Mesendoderm (in vitro differentiated cells): ENCODE results near the gene TMPRSS3.

Experiments
- DNase-seq: peaks from one replicate; pipeline ENCODE4 v3.0.0; 2013
- H2AK5ac ChIP-seq: 2 replicates; pipeline ENCODE4 v1.6.1; 2013; ENCODE audit warnings: low read length, inconsistent platforms
- H2BK120ac ChIP-seq: 2 replicates; pipeline ENCODE4 v1.6.1; 2013; ENCODE audit warnings: low read depth, mild to moderate bottlenecking, low read length, moderate library complexity, mixed read lengths
- H2BK15ac ChIP-seq: replicated peaks from 2 replicates; pipeline ENCODE4 v1.6.1; 2013; ENCODE audit warnings: low read depth, mild to moderate bottlenecking, moderate library complexity
- H2BK5ac ChIP-seq: 2 replicates; pipeline ENCODE4 v1.6.1; 2013; ENCODE audit warnings: low read length, inconsistent platforms
- H3K18ac ChIP-seq: 2 replicates; pipeline ENCODE4 v1.6.1; 2013; ENCODE audit warnings: mild to moderate bottlenecking, low read length, mixed read lengths
- H3K23ac ChIP-seq: one replicate; pipeline ENCODE4 v1.6.1; 2013; ENCODE audit warnings: low read length
- H3K27ac ChIP-seq: 2 replicates; pipeline ENCODE4 v1.5.1; 2013; ENCODE audit warnings: low read depth, mild to moderate bottlenecking, inconsistent platforms, low read length, moderate library complexity
- H3K27me3 ChIP-seq: 2 replicates; pipeline ENCODE4 v1.6.1; 2013; ENCODE audit warnings: low read length, control low read depth, mild to moderate bottlenecking, inconsistent platforms; ENCODE audit not compliant: insufficient read depth, poor library complexity
- H3K36me3 ChIP-seq: 2 replicates; pipeline ENCODE4 v1.6.1; 2013; ENCODE audit warnings: low read length, inconsistent platforms; ENCODE audit not compliant: control insufficient read depth, insufficient read depth
- H3K4ac ChIP-seq: one replicate; pipeline ENCODE4 v1.6.1; 2013; ENCODE audit warnings: low read depth, mild to moderate bottlenecking, low read length, moderate library complexity
- H3K4me1 ChIP-seq: 2 replicates; pipeline ENCODE4 v1.6.1; 2013; ENCODE audit warnings: low read depth, low read length, inconsistent platforms; ENCODE audit not compliant: control insufficient read depth
- H3K4me2 ChIP-seq: 2 replicates; pipeline ENCODE4 v1.6.1; 2013; ENCODE audit warnings: low read length
- H3K4me3 ChIP-seq: 2 replicates; pipeline ENCODE4 v1.5.1; 2013; ENCODE audit warnings: mild to moderate bottlenecking, low read length
- H3K56ac ChIP-seq: one replicate; pipeline ENCODE4 v1.6.1; 2013; ENCODE audit warnings: low read length
- H3K79me1 ChIP-seq: 2 replicates; pipeline ENCODE4 v1.6.1; 2013; ENCODE audit warnings: low read length, inconsistent platforms
- H3K79me2 ChIP-seq: 2 replicates; pipeline ENCODE4 v1.6.1; 2013; ENCODE audit warnings: mild to moderate bottlenecking, low read length; ENCODE audit not compliant: control insufficient read depth, insufficient read depth
- H3K9ac ChIP-seq: 2 replicates; pipeline ENCODE4 v1.6.1; 2013; ENCODE audit warnings: low read length, inconsistent platforms
- H4K5ac ChIP-seq: one replicate; pipeline ENCODE4 v1.6.1; 2013; ENCODE audit warnings: low read length
- H4K8ac ChIP-seq: one replicate; pipeline ENCODE4 v1.6.1; 2013; ENCODE audit warnings: low read depth, mild to moderate bottlenecking, control low read depth, low read length, moderate library complexity
- WGBS: extraction: QIAGEN DNeasy Blood & Tissue Kit; methylation state at CpG from one replicate; pipeline ENCODE4 v1.1.7; 2013; ENCODE audit warnings: low lambda C conversion rate, missing lambda C conversion rate; ENCODE audit not compliant: insufficient coverage; ENCODE audit errors: extremely low coverage; 5-methylcytosine and 5-hydroxymethylcytosine counted together

TMPRSS3 gene

GRCh38 chr21:42375966-42376337 lies 19.9 kb downstream of the TMPRSS3 start:
- Histone ChIP-seq H3K27me3 (no peaks in the 10 kb centered on the region), H2BK5ac (no peak overlapping the region), H3K56ac (no peak overlapping the region), H3K79me1 (no peaks in the 10 kb centered on the region), H3K18ac (no peak overlapping the region), H4K5ac (no peak overlapping the region), H2BK15ac (no peak overlapping the region), H3K27ac (no peak overlapping the region), H4K8ac (no peak overlapping the region), H3K4me2 (no peak overlapping the region), H3K79me2 (no peaks in the 10 kb centered on the region), H3K4ac (no peak overlapping the region), H3K9ac (no peak overlapping the region), H3K4me3 (no peak overlapping the region), H2AK5ac (no peak overlapping the region), H3K36me3 (no peaks in the 10 kb centered on the region), H3K4me1 (no peaks in the 10 kb centered on the region), H3K23ac (no peak overlapping the region), H2BK120ac (no peak overlapping the region)
- DNase-seq, result no peak
- WGBS, result no CpG with 5 or more reads among the region's 3 CpGs

GRCh38 chr21:42375506-42375905 lies 20.3 kb downstream of the TMPRSS3 start:
- no CpG with 5 or more reads among the region's 11 CpGs for WGBS
- no peak for DNase-seq
- H3K4ac ChIP-seq, result no peak overlapping the region
- H3K23ac ChIP-seq, result no peak overlapping the region
- H3K79me2 ChIP-seq, result no peaks in the 10 kb centered on the region
- H3K4me1 ChIP-seq, result no peaks in the 10 kb centered on the region
- no peak overlapping the region for H2BK120ac ChIP-seq
- H4K8ac ChIP-seq, result no peak overlapping the region
- no peaks in the 10 kb centered on the region for H3K36me3 ChIP-seq
- no peak overlapping the region for H3K4me3 ChIP-seq
- H4K5ac ChIP-seq, result no peak overlapping the region
- no peak overlapping the region for H3K18ac ChIP-seq
- no peak overlapping the region for H3K27ac ChIP-seq
- no peak overlapping the region for H3K56ac ChIP-seq
- no peak overlapping the region for H2BK15ac ChIP-seq
- no peak overlapping the region for H2AK5ac ChIP-seq
- H3K27me3 ChIP-seq, result no peaks in the 10 kb centered on the region
- H3K9ac ChIP-seq, result no peak overlapping the region
- H2BK5ac ChIP-seq, result no peak overlapping the region
- no peak overlapping the region for H3K4me2 ChIP-seq
- H3K79me1 ChIP-seq, result no peaks in the 10 kb centered on the region

GRCh38 chr21:42374864-42375499 lies 20.9 kb downstream of the TMPRSS3 start:
- Histone ChIP-seq H3K18ac (no peak overlapping the region), H3K56ac (no peak overlapping the region), H4K5ac (no peak overlapping the region), H4K8ac (no peak overlapping the region), H3K27me3 (no peaks in the 10 kb centered on the region), H2AK5ac (no peak overlapping the region), H3K4me2 (no peak overlapping the region), H3K23ac (no peak overlapping the region), H3K79me2 (no peaks in the 10 kb centered on the region), H3K4me3 (no peak overlapping the region), H2BK120ac (no peak overlapping the region), H3K9ac (no peak overlapping the region), H2BK5ac (no peak overlapping the region), H2BK15ac (no peak overlapping the region), H3K4me1 (no peaks in the 10 kb centered on the region), H3K4ac (no peak overlapping the region), H3K79me1 (no peaks in the 10 kb centered on the region), H3K36me3 (no peaks in the 10 kb centered on the region), H3K27ac (no peak overlapping the region)
- WGBS, result no CpG with 5 or more reads among the region's 23 CpGs
- no peak for DNase-seq

- 100% methylated on average over 1 of the region's 7 CpGs for WGBS
- no peak for DNase-seq
- Histone ChIP-seq H3K27ac (no peak overlapping the region), H3K79me1 (no peaks in the 10 kb centered on the region), H4K8ac (no peak overlapping the region), H3K4me2 (no peak overlapping the region), H3K56ac (no peak overlapping the region), H3K4ac (no peak overlapping the region), H2BK15ac (no peak overlapping the region), H3K27me3 (no peaks in the 10 kb centered on the region), H2BK120ac (no peak overlapping the region), H3K36me3 (no peaks in the 10 kb centered on the region), H3K23ac (no peak overlapping the region), H3K4me3 (no peak overlapping the region), H4K5ac (no peak overlapping the region), H2BK5ac (no peak overlapping the region), H3K4me1 (no peaks in the 10 kb centered on the region), H2AK5ac (no peak overlapping the region), H3K18ac (no peak overlapping the region), H3K9ac (no peak overlapping the region), H3K79me2 (no peaks in the 10 kb centered on the region)
Measured at GRCh38 chr21:42374457-42374856, 21.4 kb downstream of the TMPRSS3 start.

GRCh38 chr21:42373908-42374455 lies 21.9 kb downstream of the TMPRSS3 start:
- H3K4me1 ChIP-seq, result no peaks in the 10 kb centered on the region
- H3K79me1 ChIP-seq, result no peaks in the 10 kb centered on the region
- H3K4me2 ChIP-seq, result no peak overlapping the region
- H3K9ac ChIP-seq, result no peak overlapping the region
- DNase-seq, result no peak
- H3K23ac ChIP-seq, result no peak overlapping the region
- H4K5ac ChIP-seq, result no peak overlapping the region
- H4K8ac ChIP-seq, result no peak overlapping the region
- no peaks in the 10 kb centered on the region for H3K79me2 ChIP-seq
- no peak overlapping the region for H3K4ac ChIP-seq
- no peaks in the 10 kb centered on the region for H3K27me3 ChIP-seq
- H3K18ac ChIP-seq, result no peak overlapping the region
- no peak overlapping the region for H2AK5ac ChIP-seq
- H2BK120ac ChIP-seq, result no peak overlapping the region
- H2BK15ac ChIP-seq, result no peak overlapping the region
- H3K36me3 ChIP-seq, result no peaks in the 10 kb centered on the region
- no CpG with 5 or more reads among the region's 16 CpGs for WGBS
- H3K4me3 ChIP-seq, result no peak overlapping the region
- no peak overlapping the region for H3K27ac ChIP-seq
- H2BK5ac ChIP-seq, result no peak overlapping the region
- no peak overlapping the region for H3K56ac ChIP-seq
